GM12891 (cell line): ENCODE measurements around the gene CYP1B1.

Experiments
- POLR2A ChIP-seq: IDR thresholded peaks from 2 replicates; pipeline ENCODE4 v1.6.1; 2011; ENCODE audit warnings: low read depth, low read length, control low read depth
- POLR2AphosphoS5 ChIP-seq: IDR thresholded peaks from 2 replicates; pipeline ENCODE4 v1.6.1; 2011; ENCODE audit warnings: low read depth, low read length, control low read depth
- TAF1 ChIP-seq: IDR thresholded peaks from 2 replicates; pipeline ENCODE4 v1.6.1; 2011; ENCODE audit warnings: low read depth, low read length, control low read depth

DNA sequence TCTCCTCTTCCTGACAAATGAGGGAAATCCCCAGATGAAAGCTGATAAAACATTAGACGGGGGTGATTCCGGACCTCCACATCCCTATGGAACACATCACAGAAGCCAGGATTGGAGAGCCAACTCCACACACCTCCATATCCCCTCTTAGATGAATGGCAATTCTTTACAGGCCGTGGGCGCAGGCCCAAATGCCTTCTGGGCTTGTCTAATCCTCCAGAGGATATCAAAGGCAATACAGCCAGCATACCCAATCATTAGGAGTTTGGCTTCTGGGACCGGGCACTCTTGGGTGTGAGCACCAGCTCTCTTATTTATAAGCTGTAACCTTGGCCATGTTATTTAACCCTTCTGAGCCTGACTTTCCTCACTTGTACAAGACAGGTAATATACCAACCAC is 15.0 kb upstream of the CYP1B1 start:
- TF ChIP-seq POLR2AphosphoS5: no peak
- TF ChIP-seq TAF1: no peak
- no peak for TF ChIP-seq POLR2A
